HepG2 (cell line): ENCODE data around the gene NBEAL1. TPM values are rescaled to one million over a fixed set of nuclear protein-coding genes. Genes with fewer than 3 reads are reported as not detected.

ENCODE experiments used
- ATAC-seq: fragments of 200-7000 bp; cut with Tn5 transposase; 3 replicates; pipeline ENCODE4 v1.9.1; 2020; ENCODE audit warnings: mild to moderate bottlenecking, moderate library complexity
- BruUV-seq: library from RNA; stranded (reverse); fragments of 400-500 nt; replicated peaks from 2 replicates; lab custom pipeline; 2021; lab: Mats Ljungman, UMichigan
- CTCF ChIA-PET: fragments of 300-600 bp; formaldehyde crosslinking; extraction: SDS; loops from one replicate; lab custom pipeline; 2021; ENCODE audit warnings: low total read pairs, inconsistent platforms, low intra/inter-chr PET ratio; lab: Yijun Ruan, JAX
- POLR2A ChIA-PET: fragments of 350-600 bp; sonication (Branson Sonifier 250); formaldehyde crosslinking; loops from one replicate; lab custom pipeline; 2020; ENCODE audit warnings: antibody characterized with exemption, inconsistent platforms; lab: Yijun Ruan, JAX
- DNase-seq: peaks from one replicate; pipeline ENCODE4 v3.0.0-alpha.2; 2015; ENCODE audit warnings: low spot score
- FAIRE-seq: peaks from 3 replicates; lab custom pipeline; 2011; peaks lifted over from hg19 to GRCh38; lab: Jason Lieb, UNC
- H2AFZ ChIP-seq: one replicate; pipeline ENCODE4 v1.6.1; 2011; ENCODE audit warnings: low read length, inconsistent platforms
- H3K27ac ChIP-seq: fragments of 300-600 bp; 3 replicates; pipeline ENCODE4 v1.8.0; 2011; ENCODE audit warnings: mixed run types, mild to moderate bottlenecking, mixed read lengths, low read length, inconsistent platforms; ENCODE audit not compliant: insufficient read depth; ENCODE audit errors: extremely low read length
- H3K27me3 ChIP-seq, 2 experiments: fragments of 200-600 bp in 1 of 2; 2 replicates in 1 of 2; 3 replicates in 1 of 2; pipeline versions ENCODE4 v1.6.0 to v1.8.0; 2011; ENCODE audit warnings: low read length in 2 of 2, mild to moderate bottlenecking in 2 of 2, moderate library complexity in 2 of 2, inconsistent platforms in 1 of 2; ENCODE audit not compliant: insufficient read depth in 2 of 2, control insufficient read depth in 1 of 2
- H3K36me3 ChIP-seq, 2 experiments: fragments of 200-600 bp in 1 of 2; replicated peaks in 1 of 2; 2 replicates in 1 of 2; 3 replicates in 1 of 2; pipeline versions ENCODE4 v1.5.1 to v1.8.0; 2011; ENCODE audit warnings: low read length in 2 of 2, inconsistent platforms in 1 of 2; ENCODE audit not compliant: insufficient read depth in 2 of 2, control insufficient read depth in 1 of 2
- H3K4me1 ChIP-seq: 2 replicates; pipeline ENCODE4 v1.5.1; 2012; ENCODE audit warnings: low read length, inconsistent platforms; ENCODE audit not compliant: insufficient read depth
- H3K4me2 ChIP-seq: 2 replicates; pipeline ENCODE4 v1.6.0; 2011; ENCODE audit warnings: low read depth, low read length, inconsistent platforms
- H3K4me3 ChIP-seq, 3 experiments: fragments of 200-600 bp in 1 of 3; sonication (generic), shearing (Covaris generic) in 1 of 3; replicated peaks in 1 of 3; 2 replicates each; pipeline ENCODE4 v1.5.1; 2011 to 2016; ENCODE audit warnings: low read length in 3 of 3, inconsistent platforms in 2 of 3, low read depth in 2 of 3, mild to moderate bottlenecking in 2 of 3, control low read depth in 1 of 3, mixed read lengths in 1 of 3; ENCODE audit not compliant: insufficient read depth in 1 of 3
- H3K79me2 ChIP-seq: one replicate; pipeline ENCODE4 v1.6.1; 2011; ENCODE audit warnings: low read length, inconsistent platforms; ENCODE audit not compliant: insufficient read depth
- H3K9ac ChIP-seq: 2 replicates; pipeline ENCODE4 v1.6.0; 2011; ENCODE audit warnings: mild to moderate bottlenecking, low read depth, low read length, inconsistent platforms; ENCODE audit not compliant: insufficient read depth
- H3K9me3 ChIP-seq: 2 replicates; pipeline ENCODE4 v1.5.1; 2012; ENCODE audit warnings: mild to moderate bottlenecking, low read length
- H4K20me1 ChIP-seq: 2 replicates; pipeline ENCODE4 v1.6.0; 2011; ENCODE audit warnings: inconsistent platforms, mild to moderate bottlenecking, low read length, moderate library complexity; ENCODE audit not compliant: insufficient read depth
- ARID4A ChIP-seq: sonication (generic); formaldehyde crosslinking; IDR thresholded peaks from 2 replicates; pipeline ENCODE4 v1.5.0; 2020; ENCODE audit warnings: mild to moderate bottlenecking, missing genetic modification reagents, borderline replicate concordance
- BCL6 ChIP-seq: IDR thresholded peaks from 2 replicates; pipeline ENCODE4 v1.6.1; 2016; ENCODE audit warnings: missing genetic modification reagents, missing compliant biosample characterization
- BRCA1 ChIP-seq: sonication (generic); formaldehyde crosslinking; IDR thresholded peaks from 2 replicates; pipeline ENCODE4 v1.4.0; 2020; ENCODE audit warnings: missing genetic modification reagents
- GPN1 ChIP-seq: sonication (generic); formaldehyde crosslinking; IDR thresholded peaks from 2 replicates; pipeline ENCODE4 v1.5.1; 2020; ENCODE audit warnings: missing genetic modification reagents, borderline replicate concordance
- MTERF4 ChIP-seq: sonication (generic); formaldehyde crosslinking; IDR thresholded peaks from 2 replicates; pipeline ENCODE4 v1.8.0; 2023; ENCODE audit warnings: mild to moderate bottlenecking, missing genetic modification reagents
- NFIC ChIP-seq: IDR thresholded peaks from 2 replicates; pipeline ENCODE4 v1.6.1; 2012; ENCODE audit warnings: mild to moderate bottlenecking, low read length, inconsistent platforms
- SOX13 ChIP-seq, 3 experiments: fragments of 450-650 bp in 1 of 3; sonication (generic) in 1 of 3; formaldehyde crosslinking in 1 of 3; IDR thresholded peaks in 2 of 3; conservative IDR thresholded peaks in 1 of 3; 2 replicates each; pipeline versions ENCODE4 v1.5.0 to v1.6.1; 2016 to 2020; ENCODE audit warnings: antibody characterized with exemption in 1 of 3, mild to moderate bottlenecking in 1 of 3, missing compliant biosample characterization in 1 of 3, missing genetic modification reagents in 1 of 3, moderate library complexity in 1 of 3
- UBTF ChIP-seq: sonication (generic); formaldehyde crosslinking; IDR thresholded peaks from 2 replicates; pipeline ENCODE4 v1.4.0; 2020; ENCODE audit warnings: mild to moderate bottlenecking, missing genetic modification reagents
- USF2 ChIP-seq, 2 experiments: sonication (generic) in 1 of 2; formaldehyde crosslinking in 1 of 2; IDR thresholded peaks; 2 replicates each; pipeline versions ENCODE4 v1.5.1 to v1.6.1; 2011 to 2020; ENCODE audit warnings: borderline replicate concordance in 1 of 2, low read depth in 1 of 2, low read length in 1 of 2, mild to moderate bottlenecking in 1 of 2, missing genetic modification reagents in 1 of 2, moderate library complexity in 1 of 2
- ZNF724P ChIP-seq: sonication (generic); formaldehyde crosslinking; IDR thresholded peaks from 2 replicates; pipeline ENCODE4 v1.8.0; 2022; ENCODE audit warnings: missing genetic modification reagents, borderline replicate concordance
- WGBS: methylation state at CpG from one replicate; pipeline ENCODE4 v1.1.6; 2017; ENCODE audit warnings: low lambda C conversion rate; 5-methylcytosine and 5-hydroxymethylcytosine counted together
- in situ Hi-C: cut with HindIII; loops from 2 replicates; pipeline ENCODE4 v1.10.0; 2017; ENCODE audit warnings: low pct_unique_long_range_greater_than_20kb; ENCODE audit not compliant: extremely low pct_ligation_motif_present
- intact Hi-C: fragments of 100-400 bp; cut with micrococcal nuclease; formaldehyde crosslinking; loops from one replicate; pipeline ENCODE4 v1.10.0; 2022; ENCODE audit not compliant: unreplicated experiment
- polyA plus RNA-seq, 8 experiments: library from polyadenylated mRNA; depleted of rRNA in 3 of 8; stranded (reverse) in 7 of 8; unstranded in 1 of 8; fragments of >200 nt; fragmentation: Illumina TruSeq in 4 of 8; extraction: Trizol in 4 of 8; gene quantifications; 2 replicates each; pipeline versions ENCODE4 v1.2.1 to v1.2.3, GENCODE V29; 2011 to 2016; ENCODE audit warnings: low read depth in 4 of 8, missing spikeins in 1 of 8, mixed read lengths in 1 of 8; ENCODE audit not compliant: insufficient read depth in 1 of 8
- total RNA-seq, 5 experiments: library from RNA; depleted of rRNA; stranded (reverse); fragments of >200 nt; fragmentation: Illumina TruSeq; extraction: Trizol; gene quantifications; 2 replicates each; pipeline ENCODE4 v1.2.3, GENCODE V29; 2016; ENCODE audit warnings: low read depth in 1 of 5

The NBEAL1 gene
- total and polyA plus RNA-seq, 2 of the 13 experiments (the other 11 are each of a cell fraction or from before 2014, with no cell fraction given): 6.4 to 15.7 TPM

GRCh38 chr2:203042178-203042577, 27.5 kb downstream of the NBEAL1 start (continued):
- TF ChIP-seq ARID4A (no peak), NFIC (no peak)
- TF ChIP-seq, all 625 proteins: peak for 0

- Histone ChIP-seq H3K4me1 (peaks cover 31% of the 10 kb centered on the region), H3K79me2 (no peaks in the 10 kb centered on the region), H3K9ac (no peak overlapping the region), H3K9me3 (no peaks in the 10 kb centered on the region), H3K27me3 (no peaks in the 10 kb centered on the region), H3K36me3 (peaks cover 1 to 15% of the 10 kb centered on the region in 2 experiments; a peak in 4 of 5 replicates), H4K20me1 (no peaks in the 10 kb centered on the region), H3K27ac (no peak overlapping the region), H3K4me3 (no peak overlapping the region), H2AFZ (no peak overlapping the region), H3K4me2 (no peak overlapping the region)
- CTCF ChIA-PET: no interaction called here
- ATAC-seq (no peak), FAIRE-seq (no peak), DNase-seq (no peak)
- 100% methylated on average over 2 of the region's 2 CpGs for WGBS
- POLR2A ChIA-PET: no interaction called here
- in situ Hi-C loops: no loop called here
- no TSS peak for BruUV-seq
- intact Hi-C loops: no loop called here
- TF ChIP-seq ZNF724P (CRISPR knock-in tag): no peak
- TF ChIP-seq UBTF (CRISPR knock-in tag): no peak
- no peak for TF ChIP-seq GPN1 (CRISPR knock-in tag)
- no peak for TF ChIP-seq SOX13 (IDR thresholded peaks at IDR 0.05)
- no peak for TF ChIP-seq SOX13 (CRISPR knock-in tag; conservative IDR thresholded peaks at IDR 0.05 in 1 of 2, IDR thresholded peaks at IDR 0.05 in 1 of 2)
- no peak for TF ChIP-seq USF2 (IDR thresholded peaks at IDR 0.05; ENCODE audit: low read depth, low read length)
- TF ChIP-seq USF2 (CRISPR knock-in tag; IDR thresholded peaks at IDR 0.05; ENCODE audit: borderline replicate concordance): no peak
- no peak for TF ChIP-seq BCL6 (CRISPR knock-in tag)
- no peak for TF ChIP-seq BRCA1
- no peak for TF ChIP-seq MTERF4
These were observed 28.6 kb downstream of the NBEAL1 start for GRCh38 chr2:203043226-203043625.
